IMR-90 (cell line): ENCODE data around the gene TEX14. TPM values are rescaled to one million over a fixed set of nuclear protein-coding genes. Genes with fewer than 3 reads are reported as not detected.

Experiments used
- ATAC-seq: fragments of 200-7000 bp; cut with Tn5 transposase; 2 replicates; pipeline ENCODE4 v1.9.1; 2020; ENCODE audit warnings: low read depth, mild to moderate bottlenecking, moderate library complexity
- Bru-seq: library from RNA; stranded (reverse); fragments of 400-500 nt; gene quantifications from one replicate; lab custom pipeline; 2021; lab: Mats Ljungman, UMichigan
- BruChase-seq, 2 experiments: library from RNA; stranded (reverse); fragments of 400-500 nt; gene quantifications; one replicate each; lab custom pipeline; 2021; lab: Mats Ljungman, UMichigan
- BruUV-seq: library from RNA; stranded (reverse); fragments of 400-500 nt; replicated peaks from 2 replicates; lab custom pipeline; 2021; lab: Mats Ljungman, UMichigan
- CTCF ChIA-PET: fragments of 300-600 bp; formaldehyde crosslinking; extraction: SDS; loops from one replicate; lab custom pipeline; 2021; ENCODE audit warnings: antibody characterized with exemption; lab: Yijun Ruan, JAX
- POLR2A ChIA-PET: fragments of 300-600 bp; sonication (Branson Sonifier 250); formaldehyde crosslinking; loops from one replicate; lab custom pipeline; 2022; ENCODE audit warnings: antibody characterized with exemption; ENCODE audit not compliant: unreplicated experiment; lab: Charles Lee
- DNase-seq: peaks from one replicate; pipeline ENCODE4 v3.0.0; 2013
- H2AFZ ChIP-seq: replicated peaks from 2 replicates; pipeline ENCODE3; 2013; ENCODE audit warnings: low read length, mild to moderate bottlenecking; ENCODE audit not compliant: poor library complexity
- H2AK5ac ChIP-seq: 2 replicates; pipeline ENCODE4 v1.6.1; 2013; ENCODE audit warnings: low read depth, low read length, inconsistent platforms
- H2AK9ac ChIP-seq: replicated peaks from 2 replicates; pipeline ENCODE3; 2013; ENCODE audit warnings: mild to moderate bottlenecking, low read depth, low read length, moderate library complexity; ENCODE audit not compliant: poor library complexity
- H2BK120ac ChIP-seq: 2 replicates; pipeline ENCODE4 v1.6.1; 2013; ENCODE audit warnings: low read depth, low read length, inconsistent platforms
- H2BK15ac ChIP-seq: 3 replicates; pipeline ENCODE4 v1.6.1; 2013; ENCODE audit warnings: low read depth, low read length, inconsistent platforms
- H2BK20ac ChIP-seq: 2 replicates; pipeline ENCODE4 v1.6.1; 2013; ENCODE audit warnings: low read depth, mild to moderate bottlenecking, inconsistent platforms, low read length, moderate library complexity
- H2BK5ac ChIP-seq: 2 replicates; pipeline ENCODE4 v1.6.1; 2013; ENCODE audit warnings: mild to moderate bottlenecking, low read depth, low read length, inconsistent platforms; ENCODE audit not compliant: poor library complexity, severe bottlenecking
- H3K14ac ChIP-seq: replicated peaks from 2 replicates; pipeline ENCODE4 v1.6.1; 2013; ENCODE audit warnings: low read depth, low read length, inconsistent platforms
- H3K18ac ChIP-seq: 2 replicates; pipeline ENCODE4 v1.6.1; 2013; ENCODE audit warnings: low read depth, low read length, control low read depth
- H3K23ac ChIP-seq: 2 replicates; pipeline ENCODE4 v1.6.1; 2013; ENCODE audit warnings: low read depth, low read length, inconsistent platforms
- H3K27ac ChIP-seq: 2 replicates; pipeline ENCODE4 v1.5.1; 2013; ENCODE audit warnings: mild to moderate bottlenecking, control low read depth, low read length; ENCODE audit not compliant: insufficient read depth
- H3K27me3 ChIP-seq: 2 replicates; pipeline ENCODE4 v1.6.1; 2013; ENCODE audit warnings: low read length; ENCODE audit not compliant: control insufficient read depth, insufficient read depth
- H3K36me3 ChIP-seq: 2 replicates; pipeline ENCODE4 v1.6.1; 2013; ENCODE audit warnings: low read length, mixed read lengths; ENCODE audit not compliant: control insufficient read depth, insufficient read depth
- H3K4ac ChIP-seq: 2 replicates; pipeline ENCODE4 v1.6.1; 2013; ENCODE audit warnings: low read depth, low read length, inconsistent platforms
- H3K4me1 ChIP-seq: 2 replicates; pipeline ENCODE4 v1.6.1; 2013; ENCODE audit warnings: low read length, mixed read lengths; ENCODE audit not compliant: control insufficient read depth, insufficient read depth
- H3K4me2 ChIP-seq: 2 replicates; pipeline ENCODE4 v1.6.1; 2013; ENCODE audit warnings: low read depth, mild to moderate bottlenecking, control low read depth, low read length, moderate library complexity
- H3K4me3 ChIP-seq: 2 replicates; pipeline ENCODE4 v1.5.1; 2013; ENCODE audit warnings: low read depth, mild to moderate bottlenecking, control low read depth, low read length, moderate library complexity; ENCODE audit not compliant: insufficient read depth
- H3K56ac ChIP-seq: 2 replicates; pipeline ENCODE4 v1.6.1; 2013; ENCODE audit warnings: low read length, inconsistent platforms; ENCODE audit not compliant: insufficient read depth; ENCODE audit errors: extremely low read depth
- H3K79me1 ChIP-seq, 2 experiments: 2 replicates each; pipeline ENCODE4 v1.6.1; 2013; ENCODE audit warnings: low read length in 2 of 2, inconsistent platforms in 1 of 2, low read depth in 1 of 2
- H3K9ac ChIP-seq: 2 replicates; pipeline ENCODE4 v1.6.1; 2013; ENCODE audit warnings: low read depth, low read length, control low read depth
- H3K9me1 ChIP-seq: 2 replicates; pipeline ENCODE4 v1.6.1; 2013; ENCODE audit warnings: low read length, inconsistent platforms; ENCODE audit not compliant: insufficient read depth
- H3K9me3 ChIP-seq: 2 replicates; pipeline ENCODE4 v1.6.1; 2013; ENCODE audit warnings: low read length; ENCODE audit not compliant: control insufficient read depth, insufficient read depth
- H4K20me1 ChIP-seq: 2 replicates; pipeline ENCODE4 v1.6.1; 2013; ENCODE audit warnings: low read length, inconsistent platforms; ENCODE audit not compliant: insufficient read depth
- H4K5ac ChIP-seq: 2 replicates; pipeline ENCODE4 v1.6.1; 2013; ENCODE audit warnings: mild to moderate bottlenecking, low read depth, low read length, control low read depth
- H4K8ac ChIP-seq, 2 experiments: 2 replicates each; pipeline ENCODE4 v1.6.1; 2013; ENCODE audit warnings: low read depth in 2 of 2, low read length in 2 of 2, control low read depth in 1 of 2, inconsistent platforms in 1 of 2
- H4K91ac ChIP-seq: 2 replicates; pipeline ENCODE4 v1.6.1; 2013; ENCODE audit warnings: low read depth, low read length, inconsistent platforms; ENCODE audit not compliant: insufficient read depth
- BHLHE40 ChIP-seq: fragments of 150-350 bp; IDR thresholded peaks from 2 replicates; pipeline ENCODE4 v1.6.1; 2016; ENCODE audit warnings: mild to moderate bottlenecking, low read depth, low read length
- CHD1 ChIP-seq: IDR thresholded peaks from 2 replicates; pipeline ENCODE4 v1.6.1; 2012; ENCODE audit warnings: low read depth, low read length, improper control_type of control experiment
- CTCF ChIP-seq: conservative IDR thresholded peaks from 2 replicates; pipeline ENCODE4 v1.5.1; 2012; ENCODE audit warnings: mild to moderate bottlenecking, low read depth, low read length, improper control_type of control experiment
- FOS ChIP-seq: fragments of 150-350 bp; IDR thresholded peaks from 2 replicates; pipeline ENCODE4 v1.6.1; 2016; ENCODE audit warnings: low read depth, low read length
- MXI1 ChIP-seq: IDR thresholded peaks from 2 replicates; pipeline ENCODE4 v1.6.1; 2012; ENCODE audit warnings: low read depth, mild to moderate bottlenecking, low read length, moderate library complexity, borderline replicate concordance
- NFE2L2 ChIP-seq: fragments of 150-350 bp; IDR thresholded peaks from 2 replicates; pipeline ENCODE4 v1.6.1; 2016; ENCODE audit warnings: low read depth, mild to moderate bottlenecking, low read length
- POLR2A ChIP-seq: IDR thresholded peaks from 2 replicates; pipeline ENCODE4 v1.6.1; 2012; ENCODE audit warnings: mild to moderate bottlenecking, low read depth, low read length
- RAD21 ChIP-seq: IDR thresholded peaks from 2 replicates; pipeline ENCODE4 v1.6.1; 2012; ENCODE audit warnings: low read length, improper control_type of control experiment
- RCOR1 ChIP-seq: IDR thresholded peaks from 2 replicates; pipeline ENCODE4 v1.6.1; 2012; ENCODE audit warnings: mild to moderate bottlenecking, low read length, improper control_type of control experiment; ENCODE audit not compliant: insufficient replicate concordance
- RFX5 ChIP-seq: IDR thresholded peaks from 2 replicates; pipeline ENCODE4 v1.8.0; 2012; ENCODE audit warnings: low read depth, mild to moderate bottlenecking, low read length, moderate library complexity
- SMC3 ChIP-seq: fragments of 150-350 bp; IDR thresholded peaks from 2 replicates; pipeline ENCODE4 v1.6.1; 2016; ENCODE audit warnings: low read depth, mild to moderate bottlenecking, antibody characterized with exemption, low read length, moderate library complexity
- USF2 ChIP-seq: fragments of 150-350 bp; IDR thresholded peaks from 2 replicates; pipeline ENCODE4 v1.6.1; 2017; ENCODE audit warnings: mild to moderate bottlenecking, antibody characterized with exemption, low read length, low read depth
- WGBS, 2 experiments: methylation state at CpG; one replicate each; pipeline versions ENCODE4 v1.1.5 to v1.1.7; 2013; ENCODE audit warnings: missing lambda C conversion rate in 2 of 2; ENCODE audit not compliant: insufficient read length in 1 of 2; ENCODE audit errors: extremely low coverage in 2 of 2; 5-methylcytosine and 5-hydroxymethylcytosine counted together
- dilution Hi-C: fragments of 300-500 bp; cut with HindIII; formaldehyde crosslinking; loops from one replicate; pipeline ENCODE4 v1.14.3; 2018; ENCODE audit warnings: low sequenced_read_pairs; ENCODE audit not compliant: unreplicated experiment
- in situ Hi-C: fragments of 300-500 bp; cut with MboI; formaldehyde crosslinking; loops from 3 replicates; pipeline ENCODE4 v1.14.3; 2019; ENCODE audit warnings: low sequenced_read_pairs, inconsistent platforms, mixed read lengths
- intact Hi-C: fragments of 100-400 bp; cut with micrococcal nuclease; formaldehyde crosslinking; loops from 2 replicates; pipeline ENCODE4 v1.10.0; 2022
- long read RNA-seq: library from polyadenylated mRNA; unstranded; transcript quantifications from one replicate; pipeline ENCODE4 v2.0.0, GENCODE V29; 2021; ENCODE audit not compliant: unreplicated experiment
- polyA plus RNA-seq, 3 experiments: library from polyadenylated mRNA; depleted of rRNA; stranded (reverse); fragments of >200 nt; gene quantifications; 2 replicates each; pipeline ENCODE4 v1.2.3, GENCODE V29; 2012; ENCODE audit warnings: low replicate concordance in 1 of 3
- total RNA-seq: library from RNA; depleted of rRNA; stranded (reverse); fragments of >200 nt; gene quantifications from 2 replicates; pipeline ENCODE4 v1.2.3, GENCODE V29; 2012; rRNA removed

The TEX14 gene
- not detected in 2 replicates for total RNA-seq
- not detected in 2 replicates for polyA plus RNA-seq (2012; rRNA removed)
- polyA plus RNA-seq (2012; cell fraction: cytosol; rRNA removed): not detected in 2 replicates
- 0.01 and 0.02 TPM in 2 replicates for polyA plus RNA-seq (2012; cell fraction: nucleus; rRNA removed; ENCODE audit: low replicate concordance)
- Bru-seq, nascent RNA: percentile 18 among the genes with signal in this experiment
- BruChase-seq, experiment 1, labeled RNA remaining after a 6-hour chase: percentile 17 among the genes with signal in this experiment
- percentile 19 among the genes with signal in this experiment for BruChase-seq, experiment 2, labeled RNA remaining after a 2-hour chase
- long read RNA-seq, partial matches to known transcripts: 0 of 1 reads
- long read RNA-seq, other reads (novel, unspliced or antisense): 1 of 1 reads

GRCh38 chr17:58691701-58692238 lies at the start of gene TEX14:
TSS of gene TEX14 (minus strand) at chr17:58692045. CDS start at chr17:58652001, 40,044 bp downstream.
- Histone ChIP-seq H3K9ac (peak within 1 kb of the TSS; percentile 65), H2BK15ac (peak within 1 kb of the TSS; percentile 63; the same call in 1 of the 3 replicates), H4K91ac (peak within 1 kb of the TSS; percentile 91), H3K4me3 (peak within 1 kb of the TSS; percentile 93), H3K18ac (peak within 1 kb of the TSS; percentile 53), H3K4me2 (peak within 1 kb of the TSS; percentile 78), H3K79me1 (peaks cover 9 to 32% of the 10 kb centered on the region in 2 experiments), H2AFZ (peak within 1 kb of the TSS; percentile 99), H4K8ac (peak within 1 kb of the TSS; percentile 100), H2BK5ac (peak within 1 kb of the TSS; percentile 66), H4K5ac (peak within 1 kb of the TSS; percentile 96), H3K36me3 (no peaks in the 10 kb centered on the region), H3K4me1 (peaks cover 3% of the 10 kb centered on the region), H3K9me3 (no peaks in the 10 kb centered on the region; the same call in 1 of the 2 replicates), H3K14ac (peak within 1 kb of the TSS; percentile 97), H2BK20ac (no peak within 1 kb of the TSS; the same call in 1 of the 2 replicates), H3K9me1 (peaks cover 2% of the 10 kb centered on the region; the same call in 1 of the 2 replicates), H4K20me1 (no peaks in the 10 kb centered on the region), H2AK9ac (peak within 1 kb of the TSS; percentile 71), H3K27me3 (no peaks in the 10 kb centered on the region), H2BK120ac (peak within 1 kb of the TSS; percentile 75), H3K56ac (peak within 1 kb of the TSS; percentile 82), H2AK5ac (peak within 1 kb of the TSS; percentile 89), H3K4ac (peak within 1 kb of the TSS; percentile 95), H3K27ac (peak within 1 kb of the TSS; percentile 67), H3K23ac (peak within 1 kb of the TSS; percentile 85)
- CTCF ChIA-PET: interaction anchor here (0.5 to 1.0 kb wide), 3 partner anchors 19 to 1007 kb away, joined by 3 to 4 read pairs (median 3); no protein-coding TSS in a partner anchor
- intact Hi-C loops: loop anchor here (1.0 to 5.0 kb wide), 3 partner anchors 59 to 173 kb away; no protein-coding TSS in a partner anchor
- no peak for DNase-seq
- no TSS peak for BruUV-seq
- POLR2A ChIA-PET: interaction anchor here (0.5 kb wide), 1 partner anchor 32 kb away, joined by 3 read pairs; no protein-coding TSS in a partner anchor
- in situ Hi-C loops: no loop called here
- ATAC-seq: no peak
- dilution Hi-C loops: no loop called here
- TF ChIP-seq CHD1 (no peak), NFE2L2 (no peak), FOS (no peak), RAD21 (no peak), CTCF (no peak), MXI1 (no peak), USF2 (no peak), BHLHE40 (no peak), RCOR1 (no peak), POLR2A (no peak), RFX5 (no peak), SMC3 (no peak)
- no CpG with 5 or more reads among the region's 19 CpGs for WGBS, 2 experiments
